Vagina (tissue), 2 donors: ENCODE measurements around the gene PCDH17.

Source experiments
- CTCF ChIP-seq, 3 experiments: fragments of 450-650 bp in 2 of 3; fragments of 200-600 bp in 1 of 3; sonication (generic) in 1 of 3; IDR thresholded peaks; one replicate each; pipeline ENCODE4 v1.5.1; 2017 to 2019; ENCODE audit warnings: antibody characterized with exemption in 3 of 3, mild to moderate bottlenecking in 2 of 3, moderate library complexity in 2 of 3
- POLR2AphosphoS5 ChIP-seq, 2 donors: sonication (generic); formaldehyde crosslinking; IDR thresholded peaks; one replicate each; pipeline ENCODE4 v1.9.0; 2017; ENCODE audit warnings: antibody characterized with exemption in 2 of 2, mild to moderate bottlenecking in 2 of 2, low read depth in 1 of 2; ENCODE audit not compliant: insufficient read depth in 1 of 2

DNA sequence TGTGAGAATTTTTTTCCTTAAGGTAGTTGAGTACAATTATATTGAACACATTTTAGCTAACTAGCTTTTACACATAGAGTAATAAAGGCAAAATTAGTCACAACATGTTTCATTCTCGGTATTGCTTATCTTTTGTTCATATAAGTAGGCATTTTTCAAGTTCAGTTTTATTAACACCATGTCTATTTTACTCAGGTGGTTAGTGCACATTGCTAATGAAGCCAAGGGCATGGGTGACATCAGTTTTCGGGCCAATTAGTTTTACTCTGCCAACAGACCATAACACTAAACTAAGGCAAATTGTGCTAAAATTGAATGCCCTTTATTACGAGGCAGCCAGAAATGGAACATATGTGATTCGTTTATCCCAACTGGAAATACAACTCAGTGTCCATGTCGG, 19.6 kb upstream of the PCDH17 start:
- TF ChIP-seq POLR2AphosphoS5 (IDR thresholded peaks at IDR 0.05; ENCODE audit: insufficient read depth in 1 of 2, low read depth in 1 of 2) (no peak), CTCF (IDR thresholded peaks at IDR 0.05) (no peak)
